ENCODE measurements around the gene POLE3.
"Not testable (repeated sequence)": the region's sequence is repeated elsewhere in the genome, so short reads cannot be mapped to it uniquely, and the experiment has no call there.

The POLE3 gene

DNA sequence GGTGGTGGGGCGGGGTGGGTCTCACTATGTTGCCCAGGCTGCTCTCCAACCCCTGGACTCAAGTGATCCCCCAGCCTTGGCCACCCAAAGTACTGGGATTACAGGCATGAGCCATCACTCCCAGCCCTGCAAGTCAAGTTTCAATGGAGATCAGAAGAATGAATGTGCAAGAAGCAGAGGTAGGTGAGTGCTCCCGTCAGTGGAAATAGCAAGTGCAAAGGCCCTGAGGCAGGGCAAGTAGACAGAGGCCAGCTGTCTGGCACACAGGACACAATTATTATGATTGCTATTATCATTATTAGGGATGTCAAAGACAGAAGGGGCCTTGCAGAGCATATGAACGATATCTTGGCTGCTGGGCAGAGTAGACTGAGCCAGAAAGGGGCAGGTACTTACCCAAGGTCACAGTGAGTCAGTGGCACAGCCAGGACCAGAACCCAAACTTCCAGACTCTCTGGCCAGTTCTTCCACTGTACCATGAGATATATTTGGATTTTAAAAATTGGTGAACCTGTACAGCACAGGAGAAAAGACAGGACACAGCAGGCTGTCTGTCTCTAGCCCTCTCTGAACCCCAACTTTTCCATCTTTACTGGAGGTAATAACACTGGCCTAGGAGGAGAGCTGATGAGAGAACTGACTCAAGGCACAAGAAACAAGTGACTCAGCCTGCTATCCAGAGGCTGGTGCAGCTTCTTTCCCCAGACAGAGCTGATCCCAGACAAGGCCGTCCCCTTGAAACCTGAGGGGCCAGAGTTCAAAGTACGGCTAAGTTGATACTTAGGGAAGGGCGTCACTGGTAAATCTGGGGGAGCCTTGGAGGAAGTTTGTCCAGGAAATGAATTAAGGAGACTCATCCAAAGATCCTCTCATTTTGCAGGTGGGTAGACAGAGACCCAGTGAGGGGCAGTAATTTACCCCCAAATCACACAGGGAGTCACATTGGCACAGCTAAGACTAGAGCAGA lies 35.1 kb downstream of the POLE3 start:
- DNase-seq = no peak

DNA sequence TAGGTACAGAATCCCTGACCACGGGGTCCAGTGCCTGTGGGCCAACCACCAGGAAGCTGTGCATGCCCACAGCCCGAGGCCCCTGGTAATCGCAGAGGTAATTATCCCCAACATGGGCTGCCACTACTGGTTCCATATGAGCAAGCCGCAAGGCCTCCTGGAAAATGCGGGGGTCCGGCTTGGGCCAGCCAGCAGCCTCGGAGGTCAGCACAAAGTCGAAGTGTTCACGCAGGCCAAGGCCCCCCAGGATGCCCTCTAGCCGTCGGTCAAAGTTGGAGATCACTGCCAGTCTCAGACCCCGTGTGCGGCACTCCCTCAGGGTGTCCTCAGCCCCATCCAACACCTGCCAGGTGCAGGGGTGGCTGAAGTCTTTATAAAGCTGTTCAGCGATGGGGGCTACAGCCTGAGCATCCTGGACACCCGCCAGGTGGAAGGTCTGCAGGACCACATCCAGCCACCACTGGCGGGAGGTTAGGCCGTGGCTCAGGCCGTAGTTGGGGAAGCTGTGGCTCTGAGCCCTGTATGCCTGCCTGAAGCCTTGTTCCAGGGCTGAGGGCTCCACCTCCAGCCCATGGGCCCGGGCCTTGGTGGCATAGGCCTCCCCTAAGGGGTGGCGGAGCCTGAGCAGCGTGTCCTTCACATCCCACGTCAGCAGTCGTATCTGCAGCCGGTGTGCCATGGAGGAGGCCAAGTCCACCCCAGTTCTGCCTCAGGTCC lies 36.6 kb downstream of the POLE3 start:
- no peak for DNase-seq

DNA sequence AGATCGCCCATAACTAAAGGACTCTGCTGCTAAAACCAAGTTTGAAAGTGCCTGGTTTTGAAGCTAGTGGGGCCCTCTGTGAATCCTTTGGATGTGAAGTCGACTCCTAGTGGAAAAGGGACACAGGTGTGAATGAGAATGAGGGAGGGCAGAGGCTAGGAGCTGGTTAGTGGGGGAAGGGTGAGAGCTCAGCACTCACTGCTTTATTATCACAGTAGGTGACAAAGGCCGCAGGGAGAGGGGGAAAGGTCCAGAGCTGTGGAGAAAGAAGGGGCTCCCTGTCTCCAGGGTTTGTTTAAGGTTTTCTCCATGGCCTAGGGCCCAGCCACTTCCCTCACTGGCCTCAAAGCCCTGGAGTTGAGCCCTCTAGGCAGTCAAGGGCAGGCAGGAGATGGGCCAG lies 37.2 kb downstream of the POLE3 start:
- DNase-seq = no peak

DNA sequence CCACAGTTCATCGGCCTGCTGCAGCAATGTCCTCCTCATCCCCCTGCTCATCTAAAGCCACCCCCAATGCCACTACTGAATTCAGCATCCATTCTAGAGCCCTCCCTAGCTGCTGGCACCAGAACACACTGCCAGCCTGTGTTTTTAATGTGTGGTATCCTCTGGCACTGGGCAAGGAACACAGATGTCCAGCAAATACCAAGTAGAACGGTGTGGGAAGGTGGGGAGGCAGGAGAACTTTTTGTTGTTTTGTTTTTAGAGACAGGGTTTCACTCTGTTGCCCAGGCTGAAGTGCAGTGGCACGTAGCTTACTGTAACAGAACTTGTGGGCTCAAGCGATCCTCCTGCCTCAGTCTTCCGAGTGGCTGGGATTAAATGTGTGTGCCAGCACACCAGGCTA lies 38.4 kb downstream of the POLE3 start:
- DNase-seq = no peak

DNA sequence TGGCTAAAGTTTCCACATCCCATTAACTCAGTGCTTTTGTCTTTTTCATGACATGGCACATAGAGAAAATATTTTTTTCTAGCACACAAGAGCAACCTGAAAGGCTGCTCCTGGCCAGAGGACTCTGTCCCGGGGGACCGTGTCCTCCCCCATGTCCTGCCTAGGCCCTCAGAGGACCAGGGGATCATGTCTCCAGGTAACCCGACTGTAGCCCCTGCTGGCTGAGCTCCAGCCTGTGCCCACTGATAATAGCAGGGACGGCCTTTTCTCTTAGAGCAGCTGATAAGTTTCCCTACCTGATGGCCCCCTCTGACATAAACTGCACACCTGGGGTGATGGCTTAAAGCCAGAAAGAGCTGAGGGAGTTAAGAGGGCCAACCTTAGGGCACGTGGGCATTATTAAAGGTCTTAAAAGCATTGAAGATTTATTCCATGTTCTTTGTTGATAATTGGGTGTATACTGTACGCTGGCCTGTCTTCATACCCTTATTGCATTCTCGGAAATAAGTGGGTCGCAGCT lies 39.6 kb downstream of the POLE3 start:
- DNase-seq = no peak

DNA sequence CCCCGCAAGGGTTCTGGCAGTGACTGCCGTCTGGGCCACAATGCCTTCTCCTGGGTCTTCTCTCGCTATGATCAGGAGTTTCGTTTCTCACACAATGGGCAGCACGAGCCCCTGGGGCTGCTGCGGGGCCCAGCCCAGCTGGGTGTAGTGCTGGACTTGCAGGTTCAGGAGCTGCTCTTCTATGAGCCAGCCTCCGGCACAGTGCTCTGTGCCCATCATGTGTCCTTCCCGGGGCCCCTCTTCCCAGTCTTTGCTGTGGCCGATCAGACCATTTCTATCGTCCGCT lies 40.7 kb downstream of the POLE3 start:
- DNase-seq = no peak

DNA sequence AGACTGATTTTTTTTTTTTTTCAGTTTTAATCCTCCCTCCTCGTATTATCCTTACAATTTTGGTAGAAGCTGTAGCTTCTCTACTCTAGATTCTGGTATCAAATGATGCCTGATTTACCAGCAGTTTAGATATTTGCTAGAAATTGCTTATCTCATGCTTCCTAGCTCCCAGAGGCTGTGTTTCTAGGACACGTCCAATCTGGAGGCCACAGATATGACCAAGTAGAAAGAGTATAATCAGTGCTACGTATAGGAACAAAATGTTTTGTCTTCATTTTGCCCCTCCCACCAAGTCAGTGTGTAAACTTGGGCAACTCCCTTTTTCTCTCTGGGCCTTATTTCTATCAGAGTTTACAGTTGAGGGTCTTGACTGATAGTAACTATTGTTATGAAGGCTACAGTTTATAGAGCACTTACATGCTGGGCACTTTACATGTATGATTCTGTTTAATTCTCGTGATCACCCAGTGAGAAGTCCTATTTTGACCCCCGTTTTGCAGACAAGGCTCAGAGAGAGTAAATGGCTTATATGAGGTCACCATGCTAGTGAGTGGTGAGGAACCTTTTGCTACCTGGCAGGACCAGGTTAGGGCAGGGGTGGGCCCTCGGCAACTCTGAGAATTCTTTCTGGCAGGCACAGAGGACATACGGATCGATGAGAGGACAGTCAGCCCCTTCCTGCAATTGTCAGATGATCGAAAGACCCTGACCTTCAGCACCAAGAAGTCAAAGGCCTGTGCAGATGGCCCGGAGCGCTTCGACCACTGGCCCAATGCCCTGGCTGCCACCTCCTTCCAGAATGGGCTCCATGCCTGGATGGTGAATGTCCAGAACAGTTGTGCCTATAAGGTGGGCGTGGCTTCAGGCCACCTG lies 41.3 kb downstream of the POLE3 start:
- DNase-seq = no peak

DNA sequence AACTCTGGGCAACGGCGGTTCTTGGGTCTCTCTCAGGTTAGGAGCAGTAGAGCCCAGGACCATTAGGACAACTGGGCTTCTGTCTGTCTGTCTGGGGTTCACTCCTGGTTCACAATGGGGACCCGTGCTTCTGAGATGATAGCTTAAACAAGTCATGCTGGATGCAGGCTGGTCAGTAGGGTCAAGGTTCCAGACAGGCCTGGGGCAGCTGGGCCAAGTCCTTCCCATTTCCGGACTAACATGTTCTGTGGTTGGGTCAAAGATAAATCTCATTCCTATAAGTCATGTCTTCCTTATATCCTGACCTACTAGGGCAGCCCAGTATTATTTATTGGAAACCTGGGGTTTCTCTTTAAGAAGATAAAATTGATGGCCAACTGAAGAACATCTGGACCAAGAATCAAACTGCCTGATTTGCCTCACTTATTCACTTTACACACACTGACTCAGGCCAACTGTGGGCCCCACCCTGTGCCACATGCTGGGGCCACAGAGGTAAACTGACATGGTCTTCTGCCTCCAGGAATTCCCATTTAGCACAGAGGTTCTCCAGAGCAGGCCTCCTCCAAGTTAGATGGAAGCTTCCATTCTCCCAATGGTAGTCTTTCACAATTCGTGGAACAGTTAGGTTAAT lies 42.0 kb downstream of the POLE3 start:
- DNase-seq = no peak

DNA sequence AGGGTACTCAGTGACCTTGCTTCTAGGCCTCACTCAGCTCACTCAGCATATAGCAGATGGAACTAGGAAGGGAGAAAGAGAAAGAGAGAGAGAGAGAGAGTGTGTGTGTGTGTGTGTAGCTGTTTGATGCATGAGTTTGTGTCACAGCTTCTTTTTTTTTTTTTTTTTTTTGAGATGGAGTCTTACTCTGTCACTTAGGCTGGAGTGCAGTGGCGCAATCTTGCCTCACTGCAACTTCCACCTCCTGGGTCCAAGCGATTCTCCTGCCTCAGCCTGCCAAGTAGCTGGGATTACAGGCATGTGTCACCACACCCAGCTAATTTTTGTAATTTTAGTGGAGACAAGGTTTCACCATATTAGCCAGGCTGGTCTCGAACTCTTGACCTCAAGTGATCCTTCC lies 44.8 kb downstream of the POLE3 start:
- not testable (repeated sequence) for DNase-seq

DNA sequence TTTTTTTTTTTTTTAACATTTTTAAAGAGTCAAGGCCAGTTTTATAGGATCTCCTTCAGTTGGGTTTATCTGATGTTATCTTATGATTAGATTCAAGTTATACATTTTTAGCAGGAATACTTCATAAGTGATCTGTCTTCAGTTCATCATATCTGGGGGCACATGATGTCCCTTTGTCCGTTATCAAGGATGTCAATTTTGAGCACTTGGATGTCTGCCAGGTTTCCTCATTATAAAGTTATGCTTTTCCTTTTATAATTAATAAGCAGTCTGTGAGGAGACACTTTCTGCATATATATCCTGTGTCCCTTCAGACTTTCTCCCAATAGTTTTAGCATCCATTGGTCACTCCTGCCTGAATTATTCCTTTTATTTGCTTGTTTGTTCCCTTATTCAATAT lies 45.5 kb downstream of the POLE3 start:
- DNase-seq = no peak

DNA sequence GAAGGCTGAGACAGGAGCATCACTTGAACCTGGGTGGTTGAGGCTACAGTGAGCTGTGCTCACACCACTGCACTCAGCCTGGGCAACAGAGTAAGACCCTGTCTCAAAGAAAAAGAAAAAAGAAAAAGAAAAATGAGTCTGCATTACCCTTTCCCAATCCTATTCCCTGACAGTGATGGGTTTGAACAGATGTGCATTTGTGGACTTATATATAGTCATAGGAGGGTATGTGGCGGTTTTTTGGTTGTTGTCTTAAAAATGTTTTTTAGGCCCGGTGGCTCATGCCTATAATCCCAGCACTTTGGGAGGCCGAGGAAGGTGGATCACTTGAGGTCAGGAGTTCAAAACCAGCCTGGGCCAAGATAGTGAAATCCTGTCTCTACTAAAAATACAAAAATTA lies 47.1 kb downstream of the POLE3 start:
- no peak for DNase-seq

DNA sequence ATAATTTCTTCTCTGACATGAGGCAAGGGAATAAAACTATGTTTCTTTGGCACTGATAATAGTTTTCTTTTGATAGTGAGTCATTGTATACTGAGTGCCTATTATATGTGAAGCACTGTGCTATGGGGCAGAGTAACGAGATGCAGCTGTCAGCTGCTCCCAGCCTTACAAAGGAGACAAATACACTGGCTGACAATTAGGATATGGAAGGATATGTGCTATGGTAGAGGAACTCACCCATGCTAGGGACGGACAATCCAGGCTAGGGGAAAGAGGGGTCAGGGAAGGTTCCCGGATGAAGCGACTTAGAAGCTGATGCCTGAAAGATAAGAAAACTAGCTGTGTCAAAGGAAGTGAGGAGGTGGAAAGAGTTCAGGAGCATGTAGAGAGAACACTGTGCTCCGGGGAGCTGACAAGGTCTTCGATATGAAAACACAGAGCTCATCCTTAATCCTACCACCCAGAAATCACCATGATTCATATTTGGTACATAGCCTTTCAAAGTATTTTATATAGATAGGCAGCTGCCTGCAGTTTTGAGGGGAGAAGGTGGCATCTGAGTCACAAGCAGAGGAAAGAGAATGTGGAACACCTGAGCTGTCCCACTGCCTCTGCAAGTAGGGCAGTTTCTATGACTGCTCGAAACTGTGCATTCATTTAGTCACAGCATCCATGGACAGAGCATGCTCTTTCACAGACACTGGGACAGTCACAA lies 49.0 kb downstream of the POLE3 start:
- DNase-seq = no peak

DNA sequence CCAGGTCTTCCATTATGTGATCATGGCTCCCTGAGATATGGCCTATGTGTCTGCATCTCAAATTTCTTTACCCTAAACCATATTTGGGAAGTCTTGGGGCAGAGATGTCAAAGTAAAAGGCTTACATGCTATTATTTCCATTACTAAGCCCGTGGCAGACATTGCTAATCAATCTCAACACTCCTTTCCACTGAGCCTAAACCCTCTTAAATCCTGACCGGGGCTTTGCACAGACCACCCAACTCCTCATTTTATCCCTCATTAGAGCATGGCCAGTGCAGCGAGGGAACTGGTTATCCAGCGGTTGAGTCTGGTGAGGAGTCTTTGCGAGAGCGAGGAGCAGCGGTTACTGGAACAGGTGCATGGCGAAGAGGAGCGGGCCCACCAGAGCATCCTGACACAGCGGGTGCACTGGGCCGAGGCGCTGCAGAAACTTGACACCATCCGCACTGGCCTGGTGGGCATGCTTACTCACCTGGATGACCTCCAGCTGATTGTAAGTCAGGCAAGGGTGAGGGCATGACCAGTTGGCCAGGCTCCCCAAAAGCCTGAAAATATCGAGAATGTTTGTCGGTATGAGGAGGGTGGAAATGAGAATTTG lies 50.1 kb downstream of the POLE3 start:
- no peak for DNase-seq

DNA sequence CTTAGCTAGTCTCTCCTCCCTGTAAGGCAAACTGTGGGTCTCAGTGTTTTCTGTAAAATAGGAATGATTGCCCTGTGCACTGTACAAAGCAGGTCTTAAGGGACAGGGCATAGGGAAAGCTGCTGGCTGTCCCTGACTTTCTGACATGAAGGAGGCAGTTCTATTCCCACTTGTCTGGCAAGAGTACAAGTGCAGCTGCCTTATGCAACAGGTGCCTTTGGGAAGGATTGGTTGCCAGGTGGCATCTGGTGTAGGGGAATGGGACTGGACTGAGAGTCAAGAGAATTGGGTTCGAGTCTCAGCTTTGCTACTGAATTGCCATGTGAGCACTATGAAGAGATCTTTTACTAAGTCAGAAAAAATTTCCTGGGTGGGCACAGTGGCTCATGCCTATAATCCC lies 51.1 kb downstream of the POLE3 start:
- DNase-seq = no peak

All from NCI-H187 treated with DMSO at 0.1 percent for 48 hours (cell line).